Activated CD4-positive, alpha-beta T cell treated with anti-CD3 and anti-CD28 coated beads, Interleukin-2, amount 10 ng/mL, durations not matched to agents 24 days and 14 days (primary cell): Measurements from ENCODE around the gene PML. TPM values are rescaled to one million over a fixed set of nuclear protein-coding genes. Genes with fewer than 3 reads are reported as not detected.

ENCODE experiments used
- DNase-seq: peaks from one replicate; pipeline ENCODE4 v3.0.0; 2022
- H3K27ac Mint-ChIP-seq: one replicate; pipeline ENCODE4 v1.8.0; 2022; ENCODE audit warnings: mild to moderate bottlenecking, mixed read lengths
- H3K27me3 Mint-ChIP-seq: one replicate; pipeline ENCODE4 v1.8.0; 2022; ENCODE audit warnings: mixed read lengths
- H3K36me3 Mint-ChIP-seq: one replicate; pipeline ENCODE4 v1.8.0; 2022; ENCODE audit warnings: low read depth, mild to moderate bottlenecking, mixed read lengths
- H3K4me1 Mint-ChIP-seq: one replicate; pipeline ENCODE4 v1.8.0; 2021; ENCODE audit warnings: mixed read lengths
- H3K4me3 Mint-ChIP-seq: one replicate; pipeline ENCODE4 v1.8.0; 2022; ENCODE audit warnings: mild to moderate bottlenecking, moderate library complexity, mixed read lengths
- H3K9me3 Mint-ChIP-seq: one replicate; pipeline ENCODE4 v1.8.0; 2021; ENCODE audit warnings: mixed read lengths
- intact Hi-C: fragments of 100-400 bp; cut with micrococcal nuclease; formaldehyde crosslinking; loops from one replicate; pipeline ENCODE4 v1.15.1; 2023
- total RNA-seq: library from RNA; stranded (reverse); gene quantifications from 2 replicates; pipeline ENCODE4 v1.2.3, GENCODE V29; 2022

Gene PML
- total RNA-seq, 1 donor from 2014 or later, result 61.3 TPM

DNA sequence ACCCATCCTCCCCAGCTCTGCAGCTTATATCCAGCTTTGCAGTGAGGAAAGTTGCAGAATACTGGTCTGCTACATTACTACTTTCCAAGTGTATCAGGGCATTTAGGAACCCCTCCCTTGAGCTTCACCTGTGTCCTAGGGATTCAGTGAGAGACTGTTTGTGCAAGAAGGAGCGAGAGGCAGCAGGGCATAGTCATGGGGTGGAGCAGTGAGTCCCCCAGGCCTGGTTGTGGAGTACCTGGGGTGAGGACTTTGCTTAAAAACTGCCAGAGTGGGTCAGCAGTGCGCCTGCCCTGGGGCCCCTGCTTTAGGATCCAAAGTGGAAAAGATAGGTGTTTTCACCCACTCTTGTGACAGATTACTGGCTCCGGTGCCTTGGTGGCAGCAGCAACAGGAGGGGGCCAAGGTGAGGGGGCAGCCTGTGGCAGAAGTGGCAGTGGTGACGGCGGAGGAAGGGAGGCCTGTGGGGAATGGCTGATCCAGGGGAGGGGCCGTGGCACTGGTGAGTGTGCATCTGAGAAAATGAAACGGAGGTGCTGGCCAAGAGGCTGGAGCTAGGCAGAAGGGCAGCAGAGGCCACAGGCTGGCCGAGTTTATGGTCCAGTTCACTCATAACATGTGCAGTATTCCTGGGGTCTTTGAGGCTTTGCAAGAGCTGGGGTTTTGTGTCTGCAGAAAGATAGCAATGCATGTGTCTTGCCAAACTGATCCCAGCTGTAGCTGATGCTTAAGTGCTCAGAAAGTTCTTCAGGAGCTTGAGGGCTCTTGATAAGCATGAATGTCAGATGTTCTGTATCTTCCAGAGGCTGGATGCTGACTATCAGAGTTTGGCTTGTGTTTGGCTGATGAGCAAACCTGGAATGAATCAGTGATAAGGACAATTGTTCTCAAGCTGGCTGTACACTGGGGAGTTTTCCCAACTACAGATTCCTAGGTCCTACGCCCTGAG, 44.5 kb downstream of the PML start:
- Mint-ChIP-seq H3K9me3 (no peaks in the 10 kb centered on the region), H3K27me3 (no peaks in the 10 kb centered on the region), H3K36me3 (peaks cover 49% of the 10 kb centered on the region), H3K4me1 (peaks cover 2% of the 10 kb centered on the region), H3K4me3 (no peak overlapping the region), H3K27ac (peak overlapping the region; percentile 37)
- intact Hi-C loops, result no loop called here
- no peak for DNase-seq

GRCh38 chr15:74039656-74040010, 45.1 kb downstream of the PML start:
- peaks cover 45% of the 10 kb centered on the region for H3K36me3 Mint-ChIP-seq
- no peaks in the 10 kb centered on the region for H3K27me3 Mint-ChIP-seq
- intact Hi-C loops, result no loop called here
- peaks cover 2% of the 10 kb centered on the region for H3K4me1 Mint-ChIP-seq
- H3K9me3 Mint-ChIP-seq, result no peaks in the 10 kb centered on the region
- DNase-seq, result no peak
- no peak overlapping the region for H3K4me3 Mint-ChIP-seq
- H3K27ac Mint-ChIP-seq, result no peak overlapping the region

GRCh38 chr15:74040109-74040850, 45.8 kb downstream of the PML start:
- no peaks in the 10 kb centered on the region for H3K9me3 Mint-ChIP-seq
- H3K4me1 Mint-ChIP-seq, result peaks cover 2% of the 10 kb centered on the region
- intact Hi-C loops, result no loop called here
- no peak for DNase-seq
- no peaks in the 10 kb centered on the region for H3K27me3 Mint-ChIP-seq
- no peak overlapping the region for H3K27ac Mint-ChIP-seq
- no peak overlapping the region for H3K4me3 Mint-ChIP-seq
- peaks cover 40% of the 10 kb centered on the region for H3K36me3 Mint-ChIP-seq

DNA sequence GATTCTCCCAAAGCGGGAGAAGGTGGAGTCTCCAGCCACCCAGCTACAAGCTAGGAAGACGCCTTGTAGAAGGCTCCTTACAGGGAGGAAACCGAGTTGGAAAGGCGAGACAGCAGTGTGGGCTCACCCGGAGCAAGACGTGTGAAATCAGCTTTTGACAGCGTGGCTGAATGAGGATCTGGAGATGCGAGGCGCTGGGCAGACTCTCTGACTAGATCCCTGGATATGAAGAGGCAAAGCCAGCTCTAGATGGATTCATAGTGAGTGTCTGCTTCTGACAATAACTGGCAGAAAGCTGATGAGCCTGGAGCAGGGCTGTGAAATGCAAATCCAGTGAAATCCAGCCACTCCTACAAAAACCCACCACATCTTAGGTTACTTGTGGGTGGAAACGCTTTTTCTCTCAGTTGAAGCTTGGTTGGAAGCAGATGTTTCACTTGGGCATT, 46.8 kb downstream of the PML start:
- Mint-ChIP-seq H3K36me3 (peaks cover 34% of the 10 kb centered on the region), H3K27me3 (no peaks in the 10 kb centered on the region), H3K9me3 (no peaks in the 10 kb centered on the region), H3K4me3 (no peak overlapping the region), H3K27ac (no peak overlapping the region), H3K4me1 (peaks cover under 1% of the 10 kb centered on the region)
- intact Hi-C loops, result no loop called here
- no peak for DNase-seq

- no peak overlapping the region for H3K27ac Mint-ChIP-seq
- H3K27me3 Mint-ChIP-seq, result no peaks in the 10 kb centered on the region
- no peaks in the 10 kb centered on the region for H3K4me1 Mint-ChIP-seq
- no peaks in the 10 kb centered on the region for H3K9me3 Mint-ChIP-seq
- no peak overlapping the region for H3K4me3 Mint-ChIP-seq
- H3K36me3 Mint-ChIP-seq, result peaks cover 28% of the 10 kb centered on the region
- no peak for DNase-seq
- intact Hi-C loops, result no loop called here
These were observed 47.4 kb downstream of the PML start for GRCh38 chr15:74041777-74042435.

DNA sequence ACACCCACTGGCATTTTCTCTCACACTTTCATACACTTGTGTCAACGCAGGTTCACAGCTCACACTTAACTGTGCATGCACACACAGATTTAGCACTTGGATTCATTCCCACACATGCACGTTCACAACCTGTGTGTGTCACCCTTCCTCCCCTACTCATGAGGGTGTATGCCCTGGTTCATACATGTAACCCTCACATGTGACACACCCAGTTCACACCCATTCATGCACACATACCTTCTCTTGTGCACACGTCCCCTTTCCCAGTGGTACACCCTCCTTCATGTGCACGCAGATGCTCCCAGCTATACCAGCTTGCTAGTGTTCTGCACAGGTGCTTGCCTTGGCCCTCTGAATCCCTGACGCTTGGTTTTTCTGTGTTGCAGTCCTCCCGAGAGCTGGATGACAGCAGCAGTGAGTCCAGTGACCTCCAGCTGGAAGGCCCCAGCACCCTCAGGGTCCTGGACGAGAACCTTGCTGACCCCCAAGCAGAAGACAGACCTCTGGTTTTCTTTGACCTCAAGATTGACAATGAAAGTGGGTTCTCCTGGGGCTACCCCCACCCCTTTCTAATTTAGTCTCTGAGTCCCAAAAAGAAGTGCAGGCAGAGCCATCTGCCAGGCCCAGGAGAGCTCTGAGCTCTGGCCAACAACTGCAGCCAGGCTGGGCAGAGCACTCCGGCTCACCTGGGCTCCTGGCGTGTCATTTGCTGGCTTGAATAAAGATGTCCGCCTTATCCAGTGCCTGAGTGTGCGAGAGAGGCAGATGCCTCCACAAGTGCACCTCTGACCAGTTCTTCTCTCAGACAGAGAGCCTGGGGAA, 48.3 kb downstream of the PML start:
- DNase-seq, result no peak
- no peaks in the 10 kb centered on the region for H3K4me1 Mint-ChIP-seq
- no peak overlapping the region for H3K4me3 Mint-ChIP-seq
- intact Hi-C loops, result no loop called here
- H3K9me3 Mint-ChIP-seq, result no peaks in the 10 kb centered on the region
- H3K27me3 Mint-ChIP-seq, result no peaks in the 10 kb centered on the region
- H3K36me3 Mint-ChIP-seq, result peaks cover 19% of the 10 kb centered on the region
- H3K27ac Mint-ChIP-seq, result no peak overlapping the region

DNA sequence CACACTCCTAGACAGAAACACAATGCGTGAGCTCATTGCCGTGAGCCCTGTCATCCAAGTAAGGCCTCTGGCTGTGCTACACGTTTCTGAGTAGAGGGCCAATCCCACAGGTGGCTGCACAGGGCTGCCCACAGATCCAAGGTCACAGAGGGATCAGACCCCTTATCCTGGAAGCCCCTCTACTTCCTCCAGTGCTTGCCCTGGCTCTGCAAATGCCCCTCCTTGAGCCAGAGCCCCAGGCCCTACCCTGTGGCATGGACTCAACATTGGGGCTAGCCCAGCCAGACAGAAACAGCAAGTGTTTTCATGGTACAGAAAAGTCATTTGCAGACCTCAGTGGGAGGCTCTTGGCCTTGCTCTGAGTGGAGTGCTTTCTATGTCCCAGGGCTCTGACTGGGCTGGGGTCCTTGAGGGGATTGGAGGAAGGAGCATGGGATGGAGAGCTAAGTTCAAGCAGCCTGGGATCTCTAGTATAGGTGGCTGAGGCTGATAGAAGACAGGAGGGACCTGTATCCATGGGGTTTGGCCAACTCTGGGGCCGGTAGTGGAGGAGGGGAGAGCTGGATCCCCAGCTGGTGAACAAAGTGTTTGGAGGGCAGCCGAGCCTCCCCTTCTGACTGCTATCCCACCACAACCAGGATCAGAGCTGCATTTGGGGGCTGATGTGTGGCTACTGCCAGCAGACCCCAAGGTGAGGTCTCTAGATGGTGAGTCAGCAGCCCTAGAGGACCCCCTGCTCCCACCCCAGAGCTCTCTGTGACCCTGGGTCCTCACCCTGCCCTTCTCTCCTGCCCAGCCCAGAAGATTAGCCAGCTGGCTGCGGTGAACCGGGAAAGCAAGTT, 49.1 kb downstream of the PML start:
- H3K27ac Mint-ChIP-seq, result no peak overlapping the region
- no peaks in the 10 kb centered on the region for H3K9me3 Mint-ChIP-seq
- no peak overlapping the region for H3K4me3 Mint-ChIP-seq
- intact Hi-C loops, result no loop called here
- peaks cover 5% of the 10 kb centered on the region for H3K4me1 Mint-ChIP-seq
- no peaks in the 10 kb centered on the region for H3K27me3 Mint-ChIP-seq
- peaks cover 15% of the 10 kb centered on the region for H3K36me3 Mint-ChIP-seq
- no peak for DNase-seq

GRCh38 chr15:74044267-74045110, 50.0 kb downstream of the PML start:
- no peak for DNase-seq
- H3K36me3 Mint-ChIP-seq, result peaks cover 15% of the 10 kb centered on the region
- H3K4me1 Mint-ChIP-seq, result peaks cover 5% of the 10 kb centered on the region
- H3K9me3 Mint-ChIP-seq, result no peaks in the 10 kb centered on the region
- intact Hi-C loops, result no loop called here
- H3K4me3 Mint-ChIP-seq, result no peak overlapping the region
- H3K27me3 Mint-ChIP-seq, result no peaks in the 10 kb centered on the region
- no peak overlapping the region for H3K27ac Mint-ChIP-seq

GRCh38 chr15:74045184-74045583, 50.7 kb downstream of the PML start:
- intact Hi-C loops, result no loop called here
- Mint-ChIP-seq H3K9me3 (no peaks in the 10 kb centered on the region), H3K36me3 (peaks cover 15% of the 10 kb centered on the region), H3K27me3 (no peaks in the 10 kb centered on the region), H3K27ac (no peak overlapping the region), H3K4me1 (peaks cover 5% of the 10 kb centered on the region), H3K4me3 (no peak overlapping the region)
- DNase-seq, result no peak

DNA sequence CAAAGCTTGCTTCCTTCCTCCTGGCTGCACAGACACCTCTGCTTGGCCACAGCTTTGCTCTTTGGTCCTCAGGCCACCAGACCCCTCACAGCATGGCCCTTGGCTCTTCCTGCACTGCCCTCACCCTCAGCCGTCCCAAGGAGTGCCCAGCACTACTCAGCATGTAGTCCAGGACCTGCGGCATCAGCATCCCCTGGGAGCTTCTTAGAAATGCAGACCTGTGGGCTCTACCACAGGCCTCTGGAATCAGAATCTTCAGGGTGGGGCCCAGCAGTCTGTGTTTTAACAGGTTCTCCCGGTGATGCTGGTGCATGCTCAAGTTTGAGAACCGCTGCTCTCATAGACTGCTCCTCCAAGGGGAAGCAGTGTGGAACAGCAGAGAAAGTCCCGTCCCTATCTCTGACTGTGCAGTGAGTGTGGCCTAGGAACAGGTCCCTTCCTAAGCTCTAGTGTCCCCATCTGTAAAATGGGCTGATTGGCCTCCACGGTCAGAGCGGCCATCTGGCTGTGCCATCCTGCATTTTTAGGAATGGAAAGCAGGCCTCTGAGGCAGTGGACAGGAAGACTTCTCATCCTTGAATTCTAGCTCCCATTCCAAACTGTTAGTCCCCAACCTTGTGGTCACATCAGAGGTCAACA, 51.2 kb downstream of the PML start:
- Mint-ChIP-seq H3K9me3 (no peaks in the 10 kb centered on the region), H3K36me3 (peaks cover 15% of the 10 kb centered on the region), H3K27ac (no peak overlapping the region), H3K4me3 (no peak overlapping the region), H3K27me3 (no peaks in the 10 kb centered on the region), H3K4me1 (peaks cover 5% of the 10 kb centered on the region)
- no peak for DNase-seq
- intact Hi-C loops, result no loop called here

- Mint-ChIP-seq H3K4me3 (no peak overlapping the region), H3K27ac (no peak overlapping the region), H3K9me3 (no peaks in the 10 kb centered on the region), H3K36me3 (peaks cover 12% of the 10 kb centered on the region), H3K4me1 (peaks cover 5% of the 10 kb centered on the region), H3K27me3 (no peaks in the 10 kb centered on the region)
- no peak for DNase-seq
- intact Hi-C loops, result no loop called here
These were observed 51.8 kb downstream of the PML start for GRCh38 chr15:74046275-74046674.

DNA sequence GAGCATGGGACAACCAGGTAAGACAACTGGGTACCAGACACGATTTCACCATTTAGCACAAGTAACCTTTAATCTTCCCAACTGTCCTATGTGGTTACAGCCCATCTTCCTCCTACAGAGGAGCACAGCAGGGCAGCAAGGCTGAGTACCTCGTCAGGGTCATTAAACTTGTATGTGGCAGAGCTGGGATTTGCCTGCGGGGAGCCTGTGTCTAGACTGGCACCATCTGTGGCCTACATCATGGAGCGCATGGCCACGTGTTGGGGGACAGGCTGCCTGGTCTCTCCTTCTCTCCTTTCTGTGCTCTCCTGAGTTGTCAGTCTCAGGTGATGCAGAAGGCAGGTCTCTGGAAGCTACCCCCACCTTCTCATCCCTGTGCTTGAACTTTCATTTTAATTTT, 55.6 kb downstream of the PML start:
- intact Hi-C loops, result no loop called here
- no peaks in the 10 kb centered on the region for H3K9me3 Mint-ChIP-seq
- H3K4me1 Mint-ChIP-seq, result peaks cover 9% of the 10 kb centered on the region
- no peaks in the 10 kb centered on the region for H3K27me3 Mint-ChIP-seq
- H3K4me3 Mint-ChIP-seq, result no peak overlapping the region
- H3K36me3 Mint-ChIP-seq, result peaks cover 5% of the 10 kb centered on the region
- no peak overlapping the region for H3K27ac Mint-ChIP-seq
- DNase-seq, result no peak
